GM12892 (cell line): ENCODE measurements around the gene LOX.

Experiments
- POLR2A ChIP-seq: IDR thresholded peaks from 2 replicates; pipeline ENCODE4 v1.6.1; 2011; ENCODE audit warnings: low read depth, low read length, control low read depth
- POLR2AphosphoS5 ChIP-seq: IDR thresholded peaks from 2 replicates; pipeline ENCODE4 v1.6.1; 2011; ENCODE audit warnings: low read depth, low read length, control low read depth
- TAF1 ChIP-seq: IDR thresholded peaks from 2 replicates; pipeline ENCODE4 v1.6.1; 2011; ENCODE audit warnings: low read depth, mild to moderate bottlenecking, control low read depth, low read length, borderline replicate concordance

DNA sequence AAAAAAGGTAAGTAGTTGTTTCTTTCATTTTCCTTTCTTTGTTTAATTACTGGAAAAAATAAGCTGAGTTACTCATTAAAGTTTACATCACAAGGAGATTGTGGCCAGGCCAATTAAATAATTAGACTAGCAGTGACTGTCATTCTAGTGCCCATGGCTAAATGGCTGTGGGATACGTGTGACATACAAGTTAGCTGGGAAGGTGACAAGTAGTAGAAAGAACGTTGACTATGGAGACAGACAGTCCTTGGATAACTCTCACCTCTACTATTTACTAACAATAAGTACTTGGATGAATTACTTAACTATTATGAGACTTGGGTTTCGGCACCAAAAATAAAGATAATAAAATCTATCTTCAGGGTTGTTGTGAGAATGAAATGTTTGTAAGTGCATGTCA, 7.0 kb upstream of the LOX start:
- TF ChIP-seq POLR2A = no peak
- no peak for TF ChIP-seq POLR2AphosphoS5
- TF ChIP-seq TAF1 = no peak
